OCI-LY7 (cell line): ENCODE results near the gene POU2F3. TPM values are rescaled to one million over a fixed set of nuclear protein-coding genes. Genes with fewer than 3 reads are reported as not detected.

ENCODE experiments used
- BruUV-seq: library from RNA; stranded (reverse); fragments of 400-500 nt; replicated peaks from 2 replicates; lab custom pipeline; 2021; lab: Mats Ljungman, UMichigan
- CTCF ChIA-PET: fragments of 300-600 bp; sonication (Branson Sonifier 250); formaldehyde crosslinking; loops from one replicate; lab custom pipeline; 2022; ENCODE audit warnings: antibody characterized with exemption; ENCODE audit not compliant: unreplicated experiment; lab: Charles Lee
- POLR2A ChIA-PET: fragments of 300-600 bp; sonication (Branson Sonifier 250); formaldehyde crosslinking; loops from one replicate; lab custom pipeline; 2022; ENCODE audit warnings: antibody characterized with exemption; lab: Charles Lee
- DNase-seq: peaks from one replicate; pipeline ENCODE4 v3.0.0-alpha.2; 2015; ENCODE audit warnings: low spot score
- H2AFZ ChIP-seq: fragments of 200-600 bp; sonication (generic), shearing (Covaris generic); 2 replicates; pipeline ENCODE4 v1.6.1; 2014; ENCODE audit warnings: mild to moderate bottlenecking, antibody characterized with exemption, low read length, moderate library complexity
- H3K27ac ChIP-seq: fragments of 200-600 bp; sonication (generic); 2 replicates; pipeline ENCODE4 v1.5.1; 2014; ENCODE audit warnings: mixed run types, low read depth, mild to moderate bottlenecking, moderate library complexity, low read length, inconsistent platforms; ENCODE audit not compliant: poor library complexity, severe bottlenecking
- H3K36me3 ChIP-seq: fragments of 200-600 bp; sonication (generic); 2 replicates; pipeline ENCODE4 v1.6.1; 2014; ENCODE audit warnings: mild to moderate bottlenecking, antibody characterized with exemption, low read length, moderate library complexity, mixed read lengths; ENCODE audit not compliant: insufficient read depth
- H3K4me1 ChIP-seq: fragments of 200-600 bp; sonication (generic); 2 replicates; pipeline ENCODE4 v1.5.1; 2014; ENCODE audit warnings: mild to moderate bottlenecking, low read length; ENCODE audit not compliant: insufficient read depth, poor library complexity, severe bottlenecking
- H3K4me2 ChIP-seq: fragments of 200-600 bp; sonication (generic); 2 replicates; pipeline ENCODE4 v1.6.1; 2014; ENCODE audit warnings: mild to moderate bottlenecking, low read length
- H3K4me3 ChIP-seq: fragments of 200-600 bp; sonication (generic); 2 replicates; pipeline ENCODE4 v1.5.1; 2014; ENCODE audit warnings: mild to moderate bottlenecking, low read depth, low read length; ENCODE audit not compliant: poor library complexity, severe bottlenecking
- H3K79me2 ChIP-seq: fragments of 200-600 bp; sonication (generic); 2 replicates; pipeline ENCODE4 v1.6.1; 2016; ENCODE audit warnings: low read depth, mild to moderate bottlenecking, low read length, moderate library complexity, mixed read lengths; ENCODE audit not compliant: insufficient read depth
- H3K9me2 ChIP-seq: fragments of 200-600 bp; sonication (generic); 2 replicates; pipeline ENCODE4 v1.6.1; 2016; ENCODE audit warnings: mild to moderate bottlenecking, low read length, mixed read lengths; ENCODE audit not compliant: insufficient read depth
- H3K9me3 ChIP-seq: fragments of 200-600 bp; sonication (generic); 2 replicates; pipeline ENCODE4 v1.6.1; 2014; ENCODE audit warnings: mild to moderate bottlenecking, mixed run types, low read length, mixed read lengths
- H4K20me1 ChIP-seq: fragments of 200-600 bp; sonication (generic); 2 replicates; pipeline ENCODE4 v1.6.1; 2014; ENCODE audit warnings: mild to moderate bottlenecking, antibody characterized with exemption, low read length, moderate library complexity, mixed read lengths; ENCODE audit not compliant: insufficient read depth
- EZH2phosphoT487 ChIP-seq: fragments of 200-600 bp; sonication (generic); IDR thresholded peaks from 2 replicates; pipeline ENCODE4 v1.6.1; 2018; ENCODE audit warnings: low read depth, borderline replicate concordance, mild to moderate bottlenecking, mixed run types, antibody characterized with exemption, low read length, moderate library complexity, mixed read lengths
- intact Hi-C: fragments of 100-400 bp; cut with micrococcal nuclease; formaldehyde crosslinking; loops from one replicate; pipeline ENCODE4 v1.10.0; 2022; ENCODE audit not compliant: unreplicated experiment
- total RNA-seq, 2 experiments: library from RNA; depleted of rRNA in 1 of 2; stranded (reverse); fragments of >200 nt in 1 of 2; shearing (Covaris generic) in 1 of 2; gene quantifications; 2 replicates each; pipeline ENCODE4 v1.2.3, GENCODE V29; 2014 to 2022
- TF ChIP-seq, protein P1 (sequence below): fragments of 200-600 bp; sonication (generic); conservative IDR thresholded peaks from 2 replicates; pipeline ENCODE4 v1.5.1; 2014; ENCODE audit warnings: mild to moderate bottlenecking, antibody characterized with exemption, low read length, moderate library complexity, mixed read lengths

POU2F3 gene
- total RNA-seq, 2 experiments from 2014 or later, result 0.16 TPM; not detected in 1

DNA sequence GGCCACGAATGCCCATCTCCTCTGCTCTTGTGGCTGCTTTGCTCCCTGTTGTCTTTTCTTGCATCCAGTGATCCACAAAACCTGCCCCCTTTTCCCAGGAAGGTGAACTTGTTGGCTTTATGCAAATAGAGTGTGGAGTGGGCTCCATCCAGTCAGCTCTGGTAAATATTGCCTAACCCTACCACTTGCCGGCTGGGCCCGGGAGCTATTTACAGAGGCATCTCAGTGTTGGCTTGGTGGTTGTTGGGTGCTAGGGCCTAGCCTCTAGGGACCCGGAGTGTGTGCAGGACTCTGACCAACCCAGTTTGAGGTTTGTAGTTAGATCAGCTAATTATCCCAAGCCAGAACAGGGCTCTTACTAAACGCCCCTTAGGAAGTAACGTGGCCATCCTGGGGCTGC lies 44.3 kb downstream of the POU2F3 start:
- H3K4me2 ChIP-seq, result no peak overlapping the region
- no peaks in the 10 kb centered on the region for H3K9me2 ChIP-seq
- H3K4me3 ChIP-seq, result no peak overlapping the region
- no peaks in the 10 kb centered on the region for H4K20me1 ChIP-seq
- TF ChIP-seq, protein P1, sequence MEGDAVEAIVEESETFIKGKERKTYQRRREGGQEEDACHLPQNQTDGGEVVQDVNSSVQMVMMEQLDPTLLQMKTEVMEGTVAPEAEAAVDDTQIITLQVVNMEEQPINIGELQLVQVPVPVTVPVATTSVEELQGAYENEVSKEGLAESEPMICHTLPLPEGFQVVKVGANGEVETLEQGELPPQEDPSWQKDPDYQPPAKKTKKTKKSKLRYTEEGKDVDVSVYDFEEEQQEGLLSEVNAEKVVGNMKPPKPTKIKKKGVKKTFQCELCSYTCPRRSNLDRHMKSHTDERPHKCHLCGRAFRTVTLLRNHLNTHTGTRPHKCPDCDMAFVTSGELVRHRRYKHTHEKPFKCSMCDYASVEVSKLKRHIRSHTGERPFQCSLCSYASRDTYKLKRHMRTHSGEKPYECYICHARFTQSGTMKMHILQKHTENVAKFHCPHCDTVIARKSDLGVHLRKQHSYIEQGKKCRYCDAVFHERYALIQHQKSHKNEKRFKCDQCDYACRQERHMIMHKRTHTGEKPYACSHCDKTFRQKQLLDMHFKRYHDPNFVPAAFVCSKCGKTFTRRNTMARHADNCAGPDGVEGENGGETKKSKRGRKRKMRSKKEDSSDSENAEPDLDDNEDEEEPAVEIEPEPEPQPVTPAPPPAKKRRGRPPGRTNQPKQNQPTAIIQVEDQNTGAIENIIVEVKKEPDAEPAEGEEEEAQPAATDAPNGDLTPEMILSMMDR, result no peak
- no peak for TF ChIP-seq EZH2phosphoT487
- intact Hi-C loops, result no loop called here
- no TSS peak for BruUV-seq
- no peaks in the 10 kb centered on the region for H3K9me3 ChIP-seq
- no peaks in the 10 kb centered on the region for H3K79me2 ChIP-seq
- H3K27ac ChIP-seq, result no peak overlapping the region
- POLR2A ChIA-PET, result no interaction called here
- CTCF ChIA-PET, result no interaction called here
- no peak overlapping the region for H2AFZ ChIP-seq
- no peaks in the 10 kb centered on the region for H3K4me1 ChIP-seq
- no peak for DNase-seq
- no peaks in the 10 kb centered on the region for H3K36me3 ChIP-seq

DNA sequence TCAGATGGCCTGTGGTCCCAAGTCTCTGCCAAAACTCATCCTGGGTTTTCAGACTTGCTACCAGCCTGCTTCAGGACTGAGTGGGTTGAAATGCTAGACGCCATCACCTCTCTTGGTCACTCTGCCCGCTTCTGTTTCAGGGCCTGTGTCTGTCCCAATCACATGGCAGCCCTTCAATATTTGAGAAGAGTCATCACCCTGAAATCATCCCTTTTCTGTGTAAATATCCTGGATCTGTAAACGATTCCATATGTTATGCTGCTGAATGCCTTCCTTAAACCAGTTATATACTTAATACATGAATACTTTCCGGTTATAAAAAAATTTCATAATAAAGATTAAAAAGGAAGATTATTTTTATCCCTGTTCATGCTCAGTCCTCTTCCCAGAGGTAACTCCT lies 45.3 kb downstream of the POU2F3 start:
- no peak overlapping the region for H3K27ac ChIP-seq
- intact Hi-C loops, result no loop called here
- H3K9me3 ChIP-seq, result no peaks in the 10 kb centered on the region
- no peaks in the 10 kb centered on the region for H3K36me3 ChIP-seq
- H4K20me1 ChIP-seq, result no peaks in the 10 kb centered on the region
- TF ChIP-seq EZH2phosphoT487, result no peak
- TF ChIP-seq, protein P1, result no peak
- H3K9me2 ChIP-seq, result no peaks in the 10 kb centered on the region
- no TSS peak for BruUV-seq
- H3K4me3 ChIP-seq, result no peak overlapping the region
- H3K4me2 ChIP-seq, result no peak overlapping the region
- ChIA-PET POLR2A (no interaction called here), CTCF (no interaction called here)
- no peaks in the 10 kb centered on the region for H3K4me1 ChIP-seq
- H2AFZ ChIP-seq, result no peak overlapping the region
- H3K79me2 ChIP-seq, result no peaks in the 10 kb centered on the region
- no peak for DNase-seq

DNA sequence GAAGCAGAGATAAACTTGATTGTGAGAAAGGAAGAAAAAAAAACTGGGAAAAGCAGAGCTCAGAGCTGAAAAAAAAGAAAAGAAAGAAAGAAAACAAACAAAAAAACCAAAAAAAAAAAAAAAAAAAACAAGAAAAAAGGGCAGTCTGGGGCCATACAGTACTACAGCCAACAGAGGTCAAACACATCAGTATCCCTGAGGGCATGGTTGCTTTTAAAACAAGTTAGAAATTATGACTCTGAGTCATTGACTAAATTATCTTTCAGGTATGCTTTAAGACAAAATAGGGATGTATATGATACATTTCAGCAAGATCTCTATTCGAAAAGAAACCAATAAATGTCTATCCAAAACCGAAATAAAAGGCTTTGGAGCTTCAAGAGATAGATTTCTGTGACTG lies 48.1 kb downstream of the POU2F3 start:
- no TSS peak for BruUV-seq
- Histone ChIP-seq H2AFZ (no peak overlapping the region), H3K79me2 (no peaks in the 10 kb centered on the region), H3K4me2 (no peak overlapping the region), H3K4me1 (no peaks in the 10 kb centered on the region), H3K9me3 (no peaks in the 10 kb centered on the region), H3K36me3 (no peaks in the 10 kb centered on the region), H3K4me3 (no peak overlapping the region), H4K20me1 (no peaks in the 10 kb centered on the region), H3K27ac (no peak overlapping the region), H3K9me2 (no peaks in the 10 kb centered on the region)
- DNase-seq, result no peak
- ChIA-PET POLR2A (interaction anchor here (0.6 to 1.0 kb wide), 2 partner anchors 595 to 788 kb away, joined by 3 to 6 read pairs; no protein-coding TSS in a partner anchor), CTCF (no interaction called here)
- TF ChIP-seq EZH2phosphoT487, result no peak
- intact Hi-C loops, result no loop called here
